Liver (tissue), 3 donors: ENCODE data around the gene EPB41L2.

Source experiments
- CTCF ChIP-seq: fragments of 150-350 bp; IDR thresholded peaks from 2 replicates; pipeline ENCODE4 v1.5.1; 2017; ENCODE audit warnings: improper control_type of control experiment, low read depth, low read length; ENCODE audit not compliant: missing input control
- GABPA ChIP-seq, 2 donors: IDR thresholded peaks in 1 of 2; conservative IDR thresholded peaks in 1 of 2; 2 replicates each; pipeline ENCODE4 v1.6.1; 2016; ENCODE audit warnings: antibody characterized with exemption in 2 of 2, mild to moderate bottlenecking in 1 of 2, moderate library complexity in 1 of 2
- JUND ChIP-seq, 2 donors: IDR thresholded peaks; 2 replicates each; pipeline ENCODE4 v1.6.1; 2016; ENCODE audit warnings: antibody characterized with exemption in 2 of 2
- MAX ChIP-seq: IDR thresholded peaks from 2 replicates; pipeline ENCODE4 v1.6.1; 2016; ENCODE audit warnings: antibody characterized with exemption
- NR2F2 ChIP-seq: IDR thresholded peaks from 2 replicates; pipeline ENCODE4 v1.6.1; 2016; ENCODE audit warnings: antibody characterized with exemption
- REST ChIP-seq: IDR thresholded peaks from 2 replicates; pipeline ENCODE4 v1.6.1; 2016; ENCODE audit warnings: antibody characterized with exemption, mild to moderate bottlenecking
- RXRA ChIP-seq, 2 donors: IDR thresholded peaks; 2 replicates each; pipeline ENCODE4 v1.6.1; 2017 to 2018; ENCODE audit warnings: antibody characterized with exemption in 2 of 2, mild to moderate bottlenecking in 1 of 2
- TAF1 ChIP-seq: conservative IDR thresholded peaks from 2 replicates; pipeline ENCODE4 v1.6.1; 2016; ENCODE audit warnings: antibody characterized with exemption, mild to moderate bottlenecking
- YY1 ChIP-seq: IDR thresholded peaks from 2 replicates; pipeline ENCODE4 v1.6.1; 2016; ENCODE audit warnings: antibody characterized with exemption, mild to moderate bottlenecking
- donor health status: healthy.
- donor health status: healthy.

GRCh38 chr6:130922922-130923321 lies 140.1 kb downstream of the EPB41L2 start:
- TF ChIP-seq MAX (no peak), CTCF (no peak), NR2F2 (no peak), REST (no peak), GABPA (IDR thresholded peaks at IDR 0.05 in 1 of 2, conservative IDR thresholded peaks at IDR 0.05 in 1 of 2) (no peak), RXRA (IDR thresholded peaks at IDR 0.05) (no peak), JUND (IDR thresholded peaks at IDR 0.05) (no peak), TAF1 (no peak), YY1 (no peak)
